Duodenal mucosa (tissue), 2 donors: ENCODE data around the gene CPSF7.

Source experiments
- H3K27ac ChIP-seq: one replicate; pipeline ENCODE4 v1.7.0; 2013; ENCODE audit warnings: low read depth, low read length
- H3K27me3 ChIP-seq, 2 donors: one replicate each; pipeline ENCODE4 v1.7.0; 2013; ENCODE audit warnings: low read length in 2 of 2, control low read depth in 1 of 2; ENCODE audit not compliant: insufficient read depth in 2 of 2, control insufficient read depth in 1 of 2
- H3K36me3 ChIP-seq, 2 donors: one replicate each; pipeline ENCODE4 v1.7.0; 2013; ENCODE audit warnings: low read length in 2 of 2, control low read depth in 1 of 2; ENCODE audit not compliant: insufficient read depth in 2 of 2, control insufficient read depth in 1 of 2
- H3K4me1 ChIP-seq, 2 donors: one replicate each; pipeline ENCODE4 v1.7.0; 2013; ENCODE audit warnings: low read length in 2 of 2, control low read depth in 1 of 2; ENCODE audit not compliant: insufficient read depth in 2 of 2, control insufficient read depth in 1 of 2
- H3K4me3 ChIP-seq, 2 donors: one replicate each; pipeline ENCODE4 v1.7.0; 2013; ENCODE audit warnings: low read length in 2 of 2, low read depth in 1 of 2
- H3K9ac ChIP-seq, 2 donors: one replicate each; pipeline ENCODE4 v1.7.0; 2013; ENCODE audit warnings: low read length in 2 of 2, low read depth in 1 of 2
- H3K9me3 ChIP-seq, 2 donors: one replicate each; pipeline ENCODE4 v1.7.0; 2013; ENCODE audit warnings: low read length in 2 of 2, control low read depth in 1 of 2; ENCODE audit not compliant: control insufficient read depth in 1 of 2

The CPSF7 gene

DNA sequence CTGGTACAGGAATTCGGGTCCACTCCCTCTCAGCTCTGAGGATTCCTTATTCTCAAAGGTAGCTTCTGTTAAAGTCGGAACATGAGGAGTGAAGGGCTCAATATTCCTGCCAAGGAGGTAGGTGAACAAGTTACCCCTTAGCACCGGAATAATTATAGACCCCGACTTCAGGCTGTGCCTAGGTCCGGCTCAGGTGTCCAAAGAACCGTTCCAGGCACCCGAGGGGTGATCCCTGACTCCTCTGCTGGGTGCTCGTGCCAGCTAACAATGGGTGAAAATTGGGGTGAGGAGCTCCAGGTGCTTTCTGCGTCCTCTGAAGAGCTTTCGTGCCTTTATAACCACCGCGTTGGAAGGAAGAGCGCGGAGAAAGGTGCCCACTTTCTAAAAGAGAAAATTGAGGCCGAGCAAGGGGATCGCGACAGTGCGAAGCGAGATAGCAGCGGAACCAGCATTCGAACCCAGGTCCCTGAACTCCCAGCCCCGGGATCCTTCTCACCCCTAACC, 68.5 kb downstream of the CPSF7 start:
- H3K36me3 ChIP-seq = peaks cover 11 to 16% of the 10 kb centered on the region in 2 donors
- H3K9me3 ChIP-seq = no peaks in the 10 kb centered on the region
- peak overlapping the region; percentile 87 to 98 for H3K9ac ChIP-seq
- H3K4me3 ChIP-seq = peak overlapping the region; percentile 80 to 90
- no peaks in the 10 kb centered on the region for H3K27me3 ChIP-seq
- peak overlapping the region; percentile 97 for H3K27ac ChIP-seq
- H3K4me1 ChIP-seq = peaks cover 31 to 41% of the 10 kb centered on the region in 2 donors

DNA sequence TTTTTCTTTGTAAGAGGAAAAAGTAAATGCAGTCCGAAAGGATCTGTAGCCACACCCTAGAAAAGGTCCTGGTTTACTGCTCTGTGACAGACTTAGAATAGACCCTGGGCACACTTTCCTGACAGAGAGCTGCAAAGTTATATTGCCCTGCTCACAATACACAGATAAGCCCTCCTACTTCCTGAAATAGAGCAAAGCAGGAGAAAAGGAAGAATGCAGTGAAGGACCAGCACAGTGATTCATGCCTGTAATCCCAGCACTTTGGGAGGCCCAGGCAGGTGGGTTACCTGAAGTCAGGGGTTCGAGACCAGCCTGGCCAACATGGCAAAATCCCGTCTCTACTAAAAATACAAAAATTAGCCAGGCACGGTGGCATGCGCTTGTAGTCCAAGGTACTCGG, 70.3 kb downstream of the CPSF7 start:
- no peaks in the 10 kb centered on the region for H3K9me3 ChIP-seq
- peaks cover 31 to 41% of the 10 kb centered on the region in 2 donors for H3K4me1 ChIP-seq

DNA sequence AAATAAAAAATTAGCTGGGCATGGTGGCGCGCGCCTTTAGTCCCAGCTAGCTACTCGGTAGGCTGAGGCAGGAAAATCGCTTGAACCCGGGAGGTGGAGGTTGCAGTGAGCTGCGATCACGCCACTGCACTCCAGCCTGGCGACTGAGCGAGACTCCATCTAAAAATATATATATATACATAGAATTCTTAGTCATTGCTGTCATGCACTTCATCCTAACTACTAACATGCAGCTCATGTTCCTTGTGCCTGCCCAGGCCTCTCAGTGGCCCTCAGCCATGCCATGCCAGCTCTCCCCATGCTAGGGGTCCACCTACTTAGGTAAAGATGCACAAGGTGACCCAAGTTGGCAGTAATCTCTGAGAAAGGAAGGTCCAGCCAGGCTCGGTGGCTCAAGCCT, 71.2 kb downstream of the CPSF7 start:
- no peak overlapping the region for H3K4me3 ChIP-seq
- H3K9ac ChIP-seq = no peak overlapping the region
- H3K27ac ChIP-seq = no peak overlapping the region
- no peaks in the 10 kb centered on the region for H3K9me3 ChIP-seq
- H3K27me3 ChIP-seq = no peaks in the 10 kb centered on the region
- peaks cover 33 to 47% of the 10 kb centered on the region in 2 donors for H3K4me1 ChIP-seq
- H3K36me3 ChIP-seq = peaks cover 1 to 6% of the 10 kb centered on the region in 2 donors

More for the DNA sequence above, 70.3 kb downstream of the CPSF7 start:
- Histone ChIP-seq H3K36me3 (peaks cover 4 to 8% of the 10 kb centered on the region in 2 donors), H3K4me3 (no peak overlapping the region), H3K27ac (no peak overlapping the region), H3K27me3 (no peaks in the 10 kb centered on the region), H3K9ac (no peak overlapping the region)

DNA sequence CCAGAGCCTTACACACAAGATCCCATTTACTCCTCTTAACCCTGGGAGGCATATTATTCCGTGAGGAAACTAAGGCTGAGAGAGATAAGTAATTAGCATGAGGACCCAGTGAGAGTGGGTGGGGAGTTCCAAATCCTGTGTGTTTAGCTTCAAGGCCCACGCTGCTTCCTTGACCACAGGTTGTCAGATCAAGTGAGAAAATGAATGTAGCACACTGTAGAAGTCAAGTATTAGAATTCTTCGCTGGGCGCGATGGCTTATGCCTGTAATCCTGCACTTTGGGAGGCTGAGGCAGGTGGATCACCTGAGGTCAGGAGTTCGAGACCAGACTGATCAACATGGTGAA, 71.9 kb downstream of the CPSF7 start:
- Histone ChIP-seq H3K4me1 (peaks cover 32 to 46% of the 10 kb centered on the region in 2 donors), H3K9ac (no peak overlapping the region), H3K36me3 (peaks cover 8 to 13% of the 10 kb centered on the region in 2 donors)

DNA sequence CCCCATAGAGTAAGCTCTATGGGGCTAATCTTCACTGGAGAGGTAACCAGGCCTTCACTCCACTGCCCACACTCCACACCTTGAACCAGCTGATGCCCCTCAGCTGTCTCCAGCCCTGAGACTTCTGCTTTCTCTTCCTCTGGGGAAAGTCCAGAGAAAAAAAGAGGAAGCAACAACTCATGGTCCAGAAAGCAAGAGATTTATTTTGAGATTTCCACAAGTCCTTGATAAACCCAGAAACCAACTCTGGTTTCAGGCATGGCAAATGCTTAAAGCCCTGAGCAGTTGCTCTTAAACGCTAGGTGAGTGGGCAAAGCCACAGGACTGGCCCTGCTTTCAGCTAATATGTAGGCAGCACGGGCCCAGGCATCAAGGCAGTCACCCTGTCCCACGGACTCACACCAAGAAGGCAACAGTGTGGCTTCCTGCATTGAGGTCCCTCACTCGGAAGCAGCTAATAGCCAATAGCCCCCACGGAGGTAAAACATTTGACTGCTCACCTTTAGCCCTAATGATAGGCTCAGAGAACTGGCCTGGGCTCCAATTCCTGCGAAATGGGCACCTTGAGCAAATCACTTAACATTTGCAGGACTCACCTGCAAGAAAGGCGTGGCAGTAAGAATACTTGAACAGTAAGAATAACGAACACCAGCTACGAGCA, 72.4 kb downstream of the CPSF7 start:
- H3K27ac ChIP-seq = no peak overlapping the region
- H3K4me1 ChIP-seq = peaks cover 29 to 47% of the 10 kb centered on the region in 2 donors
- no peak overlapping the region for H3K4me3 ChIP-seq
- H3K36me3 ChIP-seq = peaks cover 11 to 14% of the 10 kb centered on the region in 2 donors
- H3K9me3 ChIP-seq = no peaks in the 10 kb centered on the region
- H3K27me3 ChIP-seq = no peaks in the 10 kb centered on the region
- H3K9ac ChIP-seq = no peak overlapping the region

More for the DNA sequence above, 71.9 kb downstream of the CPSF7 start:
- Histone ChIP-seq H3K4me3 (no peak overlapping the region), H3K27me3 (no peaks in the 10 kb centered on the region), H3K27ac (no peak overlapping the region), H3K9me3 (no peaks in the 10 kb centered on the region)

DNA sequence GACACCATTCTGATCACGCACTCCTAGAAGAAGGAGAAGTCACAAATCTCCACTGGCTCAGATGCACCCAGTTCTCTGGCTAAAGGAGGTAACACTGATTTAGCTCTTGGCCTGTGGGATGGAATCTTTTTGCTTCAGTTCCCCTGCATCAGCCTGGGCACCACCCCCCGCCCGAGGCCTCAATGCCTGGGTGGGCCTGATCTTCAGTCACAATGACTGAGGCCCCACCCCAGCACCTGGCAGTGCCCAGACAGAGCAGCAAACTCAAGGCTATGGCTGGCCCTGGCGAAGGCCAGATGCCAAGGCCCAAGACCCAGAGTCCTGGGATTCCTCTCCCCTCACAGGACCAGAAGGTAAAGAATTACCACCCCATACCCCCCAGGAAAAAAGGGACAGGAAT, 73.1 kb downstream of the CPSF7 start:
- H3K9me3 ChIP-seq = no peaks in the 10 kb centered on the region
- no peaks in the 10 kb centered on the region for H3K27me3 ChIP-seq
- H3K4me3 ChIP-seq = no peak overlapping the region
- no peak overlapping the region for H3K27ac ChIP-seq
- H3K4me1 ChIP-seq = peaks cover 29 to 47% of the 10 kb centered on the region in 2 donors
- peaks cover 11 to 18% of the 10 kb centered on the region in 2 donors for H3K36me3 ChIP-seq
- H3K9ac ChIP-seq = no peak overlapping the region

DNA sequence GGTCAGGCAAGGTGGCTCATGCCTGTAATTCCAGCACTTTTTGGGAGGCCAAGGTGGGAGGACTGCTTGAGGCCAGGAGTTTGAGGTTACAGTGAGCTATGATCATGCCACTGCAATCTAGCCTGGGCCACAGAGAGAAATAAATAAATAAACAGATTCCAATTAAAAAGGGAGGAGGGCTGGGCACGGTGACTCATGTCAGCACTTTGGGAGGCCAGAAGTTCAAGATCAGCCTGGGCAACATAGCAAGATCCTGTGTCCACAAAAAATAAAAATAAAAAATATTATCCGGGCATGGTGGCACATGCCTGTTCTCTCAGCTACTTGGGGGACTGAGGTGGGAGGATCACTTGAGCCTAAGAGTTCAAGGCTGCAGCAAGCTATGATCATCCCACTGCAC, 75.6 kb downstream of the CPSF7 start:
- H3K4me1 ChIP-seq = peaks cover 10 to 27% of the 10 kb centered on the region in 2 donors
- no peak overlapping the region for H3K4me3 ChIP-seq
- H3K27me3 ChIP-seq = no peaks in the 10 kb centered on the region
- peaks cover 24 to 38% of the 10 kb centered on the region in 2 donors for H3K36me3 ChIP-seq
- H3K9ac ChIP-seq = no peak overlapping the region
- peak overlapping the region; percentile 22 for H3K27ac ChIP-seq
- H3K9me3 ChIP-seq = no peaks in the 10 kb centered on the region

DNA sequence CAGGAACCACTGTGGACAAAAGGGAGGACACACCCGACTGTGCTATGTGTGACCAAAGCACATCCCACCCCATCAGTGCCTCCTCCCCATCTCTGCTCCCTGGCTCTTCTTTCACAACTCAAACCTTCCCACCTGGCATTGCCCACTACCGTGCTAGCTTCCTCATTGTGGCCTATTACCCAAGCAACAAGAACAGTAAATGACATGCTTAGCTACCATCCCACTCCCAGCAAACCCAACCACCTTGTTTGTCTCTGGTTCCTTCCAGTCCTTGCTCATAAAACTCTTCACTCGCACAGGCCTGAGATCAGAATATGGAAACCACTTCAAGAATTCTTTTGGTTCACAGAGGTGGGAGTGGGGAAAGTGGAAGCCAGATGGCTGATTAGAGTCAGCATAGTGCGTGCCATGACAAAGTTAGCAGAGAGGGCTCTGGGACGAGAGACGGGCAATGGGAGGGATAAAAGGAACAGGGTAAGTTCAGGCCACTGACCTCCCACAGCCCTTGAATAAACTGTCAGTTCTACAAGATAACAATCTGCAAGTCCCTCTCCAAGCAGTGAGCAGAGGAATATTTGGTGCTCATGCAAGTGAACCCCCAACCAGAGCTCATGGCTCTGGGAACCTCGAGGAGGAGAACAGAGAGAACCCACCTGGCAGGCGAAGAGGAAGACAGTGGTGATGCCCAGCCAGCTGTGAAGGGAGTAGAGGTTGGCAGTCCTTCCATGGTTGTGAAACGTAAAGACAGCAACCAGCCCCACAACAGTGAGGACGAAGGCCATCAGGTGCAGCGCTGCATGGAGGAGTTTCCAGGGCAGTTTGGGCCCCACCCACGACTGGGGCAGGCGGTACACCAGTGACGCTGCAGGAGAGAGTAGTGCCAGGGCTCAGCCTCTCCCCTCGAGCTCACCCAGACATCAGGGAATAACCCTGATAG, 76.4 kb downstream of the CPSF7 start:
- H3K4me1 ChIP-seq = peaks cover 9 to 24% of the 10 kb centered on the region in 2 donors
- no peak overlapping the region for H3K4me3 ChIP-seq
- H3K9ac ChIP-seq = no peak overlapping the region
- no peaks in the 10 kb centered on the region for H3K27me3 ChIP-seq
- H3K36me3 ChIP-seq = peaks cover 25 to 46% of the 10 kb centered on the region in 2 donors
- no peak overlapping the region for H3K27ac ChIP-seq
- H3K9me3 ChIP-seq = no peaks in the 10 kb centered on the region
